DND-41 (cell line): ENCODE results near the gene UCN2.

ENCODE experiments used
- ATAC-seq: fragments of 200-7000 bp; cut with Tn5 transposase; 3 replicates; pipeline ENCODE4 v1.9.1; 2021; ENCODE audit warnings: low read depth; ENCODE audit not compliant: insufficient read depth
- DNase-seq: peaks from one replicate; pipeline ENCODE4 v3.0.0-alpha.2; 2020
- H2AFZ ChIP-seq: 2 replicates; pipeline ENCODE4 v1.6.0; 2012; ENCODE audit warnings: low read depth, low read length
- H3K27ac ChIP-seq: 2 replicates; pipeline ENCODE4 v1.5.1; 2012; ENCODE audit warnings: low read length, inconsistent platforms
- H3K27me3 ChIP-seq: fragments of 200-600 bp; sonication (generic); 2 replicates; pipeline ENCODE4 v1.6.0; 2012; ENCODE audit warnings: low read length, mild to moderate bottlenecking, inconsistent platforms; ENCODE audit not compliant: insufficient read depth, poor library complexity
- H3K36me3 ChIP-seq: 2 replicates; pipeline ENCODE4 v1.5.1; 2012; ENCODE audit warnings: low read length, inconsistent platforms; ENCODE audit not compliant: insufficient read depth
- H3K4me1 ChIP-seq: 2 replicates; pipeline ENCODE4 v1.5.1; 2012; ENCODE audit warnings: mild to moderate bottlenecking, low read length; ENCODE audit not compliant: insufficient read depth
- H3K4me2 ChIP-seq: 2 replicates; pipeline ENCODE4 v1.6.0; 2012; ENCODE audit warnings: mild to moderate bottlenecking, moderate library complexity, low read length, inconsistent platforms; ENCODE audit not compliant: insufficient read depth
- H3K4me3 ChIP-seq, 2 experiments: fragments of 200-600 bp in 1 of 2; shearing (Covaris generic) in 1 of 2; 2 replicates each; pipeline ENCODE4 v1.5.1; 2012 to 2016; ENCODE audit warnings: inconsistent platforms in 2 of 2, low read length in 2 of 2, mild to moderate bottlenecking in 2 of 2, low read depth in 1 of 2, moderate library complexity in 1 of 2
- H3K79me2 ChIP-seq: 2 replicates; pipeline ENCODE4 v1.6.0; 2012; ENCODE audit warnings: low read length, inconsistent platforms; ENCODE audit not compliant: insufficient read depth
- H3K9ac ChIP-seq: 2 replicates; pipeline ENCODE4 v1.6.0; 2012; ENCODE audit warnings: low read depth, mild to moderate bottlenecking, inconsistent platforms, low read length, moderate library complexity
- H3K9me3 ChIP-seq: 2 replicates; pipeline ENCODE4 v1.5.1; 2012; ENCODE audit warnings: low read length, moderate library complexity, mild to moderate bottlenecking, inconsistent platforms; ENCODE audit not compliant: insufficient read depth, severe bottlenecking
- H4K20me1 ChIP-seq: 2 replicates; pipeline ENCODE4 v1.6.0; 2012; ENCODE audit warnings: low read length; ENCODE audit not compliant: insufficient read depth
- EZH2 ChIP-seq: IDR thresholded peaks from 3 replicates; pipeline ENCODE4 v1.6.1; 2012; ENCODE audit warnings: borderline replicate concordance, low read depth, mild to moderate bottlenecking, moderate library complexity, low read length, inconsistent platforms; ENCODE audit not compliant: severe bottlenecking
- TF ChIP-seq, protein P1 (sequence below): IDR thresholded peaks from 2 replicates; pipeline ENCODE4 v1.5.1; 2012; ENCODE audit warnings: borderline replicate concordance, low read length, moderate library complexity, mild to moderate bottlenecking; ENCODE audit not compliant: poor library complexity, severe bottlenecking; ENCODE audit errors: extremely low read depth

The UCN2 gene

DNA sequence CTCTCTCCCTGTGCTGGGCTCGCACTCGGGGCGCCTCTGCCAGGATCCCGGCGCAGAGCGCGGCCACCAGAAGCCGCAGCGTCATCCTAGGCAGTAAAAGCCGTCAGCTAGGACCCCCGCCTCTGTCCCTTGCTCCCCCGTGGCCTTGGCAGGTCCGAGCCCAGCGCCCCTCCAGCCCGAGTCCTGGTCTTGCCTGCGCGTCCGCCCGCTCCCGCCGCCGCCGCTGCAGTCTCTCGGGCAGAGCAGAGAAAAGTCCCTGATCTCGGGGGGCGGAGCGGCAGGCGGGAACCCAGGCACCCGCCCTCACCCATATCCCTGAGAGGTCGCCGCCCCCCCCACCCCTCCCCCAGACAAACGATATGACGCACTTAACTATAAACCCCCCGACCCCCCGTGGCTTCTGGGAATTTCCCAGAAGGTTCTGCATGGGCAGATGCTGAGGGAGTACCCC, 31.5 kb upstream of the UCN2 start, which contains the start of gene COL7A1:
COL7A1 (minus strand) TSS at position 255 of the 451 bp plus-strand sequence; CDS start at position 85, 170 bp downstream.
- H3K27ac ChIP-seq: no peak within 1 kb of the TSS

DNA sequence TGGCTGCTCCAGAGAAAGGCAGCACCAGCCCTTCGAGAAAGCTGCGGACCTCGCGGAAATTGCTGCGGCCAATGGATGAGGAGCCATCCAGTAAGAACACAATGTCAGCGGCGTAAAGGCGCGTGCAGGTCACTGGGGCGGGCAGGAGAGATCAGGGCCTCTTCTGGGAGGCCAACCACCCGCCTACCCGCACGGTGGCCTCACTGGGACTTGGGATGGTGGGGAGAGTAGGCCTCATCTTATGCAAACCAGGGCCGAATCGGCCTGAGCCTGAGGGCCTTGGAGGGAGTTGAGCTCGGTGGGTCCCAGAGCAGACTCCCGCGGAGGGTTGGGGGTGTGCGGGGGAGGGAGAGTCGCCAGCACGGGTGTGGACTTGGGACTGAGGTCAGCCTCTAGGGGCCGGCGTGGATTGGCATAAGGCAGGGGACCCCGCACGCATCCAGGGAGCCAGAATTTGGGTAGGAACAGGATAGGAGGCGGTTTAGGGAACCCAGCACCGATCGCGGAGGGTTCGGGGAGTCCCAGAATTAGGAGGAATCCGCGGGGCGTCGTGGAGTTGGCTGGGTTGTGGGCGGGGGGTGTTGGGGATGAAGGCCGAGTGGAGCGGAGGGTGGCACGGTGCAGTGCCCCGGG, 31.0 kb upstream of the UCN2 start:
- no peak for DNase-seq
- Histone ChIP-seq H3K9ac (no peak overlapping the region), H4K20me1 (peaks cover 13% of the 10 kb centered on the region; the same call in 1 of the 2 replicates), H3K27ac (no peak overlapping the region), H3K79me2 (no peaks in the 10 kb centered on the region), H2AFZ (no peak overlapping the region), H3K4me3 (no peak overlapping the region), H3K27me3 (no peaks in the 10 kb centered on the region), H3K9me3 (no peaks in the 10 kb centered on the region), H3K4me1 (no peaks in the 10 kb centered on the region), H3K36me3 (peaks cover 20% of the 10 kb centered on the region), H3K4me2 (no peak overlapping the region)
- ATAC-seq: no peak
- no peak for TF ChIP-seq EZH2
- TF ChIP-seq, protein P1, sequence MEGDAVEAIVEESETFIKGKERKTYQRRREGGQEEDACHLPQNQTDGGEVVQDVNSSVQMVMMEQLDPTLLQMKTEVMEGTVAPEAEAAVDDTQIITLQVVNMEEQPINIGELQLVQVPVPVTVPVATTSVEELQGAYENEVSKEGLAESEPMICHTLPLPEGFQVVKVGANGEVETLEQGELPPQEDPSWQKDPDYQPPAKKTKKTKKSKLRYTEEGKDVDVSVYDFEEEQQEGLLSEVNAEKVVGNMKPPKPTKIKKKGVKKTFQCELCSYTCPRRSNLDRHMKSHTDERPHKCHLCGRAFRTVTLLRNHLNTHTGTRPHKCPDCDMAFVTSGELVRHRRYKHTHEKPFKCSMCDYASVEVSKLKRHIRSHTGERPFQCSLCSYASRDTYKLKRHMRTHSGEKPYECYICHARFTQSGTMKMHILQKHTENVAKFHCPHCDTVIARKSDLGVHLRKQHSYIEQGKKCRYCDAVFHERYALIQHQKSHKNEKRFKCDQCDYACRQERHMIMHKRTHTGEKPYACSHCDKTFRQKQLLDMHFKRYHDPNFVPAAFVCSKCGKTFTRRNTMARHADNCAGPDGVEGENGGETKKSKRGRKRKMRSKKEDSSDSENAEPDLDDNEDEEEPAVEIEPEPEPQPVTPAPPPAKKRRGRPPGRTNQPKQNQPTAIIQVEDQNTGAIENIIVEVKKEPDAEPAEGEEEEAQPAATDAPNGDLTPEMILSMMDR: no peak

More for the DNA sequence above, 31.5 kb upstream of the UCN2 start, which contains the start of gene COL7A1:
- TF ChIP-seq EZH2: no peak
- no peaks in the 10 kb centered on the region for H3K27me3 ChIP-seq
- ATAC-seq (no peak), DNase-seq (no peak)
- no peak within 1 kb of the TSS for H3K9ac ChIP-seq
- no peak within 1 kb of the TSS for H3K4me3 ChIP-seq
- H3K79me2 ChIP-seq: no peaks in the 10 kb centered on the region
- no peak within 1 kb of the TSS for H3K4me2 ChIP-seq
- H4K20me1 ChIP-seq: peaks cover 13% of the 10 kb centered on the region; the same call in 1 of the 2 replicates
- H3K9me3 ChIP-seq: no peaks in the 10 kb centered on the region
- no peak within 1 kb of the TSS for H2AFZ ChIP-seq
- H3K4me1 ChIP-seq: no peaks in the 10 kb centered on the region
- H3K36me3 ChIP-seq: peaks cover 26% of the 10 kb centered on the region

DNA sequence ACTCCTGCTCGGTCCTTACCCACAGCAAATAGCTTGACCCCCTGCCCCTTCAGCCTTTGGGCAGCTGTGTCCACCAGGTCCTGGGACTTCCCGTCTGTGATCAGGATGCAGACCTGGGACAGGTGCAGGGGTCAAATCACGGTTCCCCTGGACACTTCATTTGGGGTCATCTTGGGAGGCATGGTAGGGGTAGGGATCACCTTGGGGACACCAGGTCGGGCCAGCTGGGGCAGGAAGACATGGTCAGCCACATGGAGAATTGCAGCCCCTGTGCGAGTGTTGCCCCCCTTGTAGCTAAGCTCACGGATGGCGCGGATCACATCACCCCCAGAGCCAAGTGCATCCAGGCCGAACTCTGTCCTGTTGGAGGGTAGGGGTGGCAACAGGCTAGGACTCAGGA, 29.8 kb upstream of the UCN2 start:
- Histone ChIP-seq H3K27ac (no peak overlapping the region), H3K36me3 (peaks cover 8% of the 10 kb centered on the region), H4K20me1 (peaks cover 21% of the 10 kb centered on the region; the same call in 1 of the 2 replicates), H3K9me3 (no peaks in the 10 kb centered on the region), H3K4me2 (no peak overlapping the region), H3K4me3 (no peak overlapping the region), H3K4me1 (no peaks in the 10 kb centered on the region), H3K27me3 (no peaks in the 10 kb centered on the region), H3K9ac (no peak overlapping the region), H2AFZ (no peak overlapping the region), H3K79me2 (no peaks in the 10 kb centered on the region)
- no peak for TF ChIP-seq EZH2
- TF ChIP-seq, protein P1: no peak
- no peak for DNase-seq
- no peak for ATAC-seq

DNA sequence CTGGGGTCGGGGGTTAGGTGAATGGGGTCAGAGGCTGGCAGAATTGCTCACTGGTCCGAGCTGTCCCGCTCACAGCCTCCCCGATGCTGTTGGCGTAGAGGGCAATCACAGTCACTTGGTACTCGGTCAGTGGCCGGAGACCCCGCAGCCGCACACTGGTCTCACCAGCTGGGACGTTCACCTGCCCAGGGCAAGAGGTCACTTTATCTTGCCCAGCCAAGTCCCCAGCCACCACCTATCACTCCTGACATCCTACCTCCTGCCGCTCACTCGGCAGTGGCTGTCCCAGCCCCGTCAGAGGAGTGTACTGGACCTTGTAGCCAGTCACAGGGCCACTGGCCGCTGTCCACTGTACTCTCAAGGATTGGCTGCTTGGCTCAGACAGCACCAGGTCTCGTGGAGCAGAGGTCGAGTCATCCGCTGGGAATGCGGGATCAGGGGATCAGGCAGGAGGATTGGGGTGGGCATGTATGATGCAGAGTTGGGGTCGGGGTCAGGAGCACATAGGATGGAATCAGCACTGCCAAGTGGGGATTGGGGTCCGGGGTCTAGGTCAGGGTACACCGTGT, 29.0 kb upstream of the UCN2 start:
- ATAC-seq (no peak), DNase-seq (no peak)
- no peak overlapping the region for H2AFZ ChIP-seq
- H4K20me1 ChIP-seq: peaks cover 14% of the 10 kb centered on the region; the same call in 1 of the 2 replicates
- H3K27ac ChIP-seq: no peak overlapping the region
- H3K4me2 ChIP-seq: no peak overlapping the region
- H3K79me2 ChIP-seq: no peaks in the 10 kb centered on the region
- H3K9ac ChIP-seq: no peak overlapping the region
- H3K9me3 ChIP-seq: no peaks in the 10 kb centered on the region
- TF ChIP-seq EZH2: no peak
- TF ChIP-seq, protein P1: no peak
- no peaks in the 10 kb centered on the region for H3K4me1 ChIP-seq
- no peaks in the 10 kb centered on the region for H3K27me3 ChIP-seq
- H3K36me3 ChIP-seq: peaks cover 1% of the 10 kb centered on the region
- H3K4me3 ChIP-seq: no peak overlapping the region
